K562 (cell line): Measurements from ENCODE around the gene PRDM16. TPM values are rescaled to one million over a fixed set of nuclear protein-coding genes. Genes with fewer than 3 reads are reported as not detected.

ENCODE experiments used
- BCL6 ChIP-seq: fragments of 250-450 bp; sonication (Bioruptor Pico); IDR thresholded peaks from 2 replicates; pipeline ENCODE4 v1.4.0; 2020
- BHLHE40 ChIP-seq: IDR thresholded peaks from 2 replicates; pipeline ENCODE4 v1.6.1; 2011; ENCODE audit warnings: low read length, improper control_type of control experiment
- BRF1 ChIP-seq: IDR thresholded peaks from 3 replicates; pipeline ENCODE4 v1.6.1; 2011; ENCODE audit warnings: borderline replicate concordance, mild to moderate bottlenecking; ENCODE audit not compliant: insufficient read length; ENCODE audit errors: extremely low read depth
- CHAMP1 ChIP-seq: fragments of 450-650 bp; IDR thresholded peaks from 2 replicates; pipeline ENCODE4 v1.6.1; 2016; ENCODE audit warnings: mild to moderate bottlenecking
- CREB1 ChIP-seq, 2 experiments: sonication (generic) in 1 of 2; formaldehyde crosslinking in 1 of 2; IDR thresholded peaks; 2 replicates each; pipeline versions ENCODE4 v1.6.1 to v1.8.0; 2012 to 2022; ENCODE audit warnings: inconsistent platforms in 1 of 2, mild to moderate bottlenecking in 1 of 2, missing genetic modification reagents in 1 of 2, moderate library complexity in 1 of 2
- CTBP1 ChIP-seq: fragments of 450-650 bp; IDR thresholded peaks from 2 replicates; pipeline ENCODE4 v1.6.1; 2016; ENCODE audit warnings: borderline replicate concordance
- EWSR1 ChIP-seq: fragments of 450-650 bp; IDR thresholded peaks from 2 replicates; pipeline ENCODE4 v1.6.1; 2018; ENCODE audit warnings: borderline replicate concordance, mild to moderate bottlenecking, low read depth, moderate library complexity; ENCODE audit not compliant: partially characterized antibody
- FOXP4 ChIP-seq: sonication (generic); formaldehyde crosslinking; IDR thresholded peaks from 2 replicates; pipeline ENCODE4 v1.8.0; 2022; ENCODE audit warnings: mild to moderate bottlenecking, missing genetic modification reagents, borderline replicate concordance
- GABPB1 ChIP-seq: sonication (generic); formaldehyde crosslinking; IDR thresholded peaks from 2 replicates; pipeline ENCODE4 v1.8.0; 2022; ENCODE audit warnings: mild to moderate bottlenecking, missing genetic modification reagents
- JUND ChIP-seq, 2 experiments: IDR thresholded peaks; 2 replicates in 1 of 2; 3 replicates in 1 of 2; pipeline ENCODE4 v1.6.1; 2011; ENCODE audit warnings: borderline replicate concordance in 2 of 2, low read depth in 2 of 2, low read length in 2 of 2, improper control_type of control experiment in 1 of 2, missing biosample characterization in 1 of 2, missing genetic modification characterization in 1 of 2, missing genetic modification reagents in 1 of 2
- RAD51 ChIP-seq: fragments of 450-650 bp; IDR thresholded peaks from 2 replicates; pipeline ENCODE4 v1.7.1; 2016; ENCODE audit warnings: low read depth, mild to moderate bottlenecking, borderline replicate concordance
- RFX7 ChIP-seq: fragments of 250-450 bp; sonication (Bioruptor Pico); IDR thresholded peaks from 2 replicates; pipeline ENCODE4 v1.5.1; 2021; ENCODE audit warnings: mild to moderate bottlenecking
- SAP30 ChIP-seq: fragments of 200-600 bp; sonication (generic); IDR thresholded peaks from 2 replicates; pipeline ENCODE4 v1.6.1; 2012; ENCODE audit warnings: borderline replicate concordance, low read depth, mild to moderate bottlenecking, moderate library complexity, low read length, control low read depth, inconsistent platforms; ENCODE audit not compliant: insufficient read depth, poor library complexity, severe bottlenecking
- SMARCE1 ChIP-seq: fragments of 450-650 bp; IDR thresholded peaks from 2 replicates; pipeline ENCODE4 v1.7.1; 2016; ENCODE audit warnings: mild to moderate bottlenecking
- STAT5A ChIP-seq: IDR thresholded peaks from 2 replicates; pipeline ENCODE4 v1.6.1; 2012; ENCODE audit warnings: low read length, inconsistent platforms, borderline replicate concordance
- YY1 ChIP-seq, 3 experiments: IDR thresholded peaks; 2 replicates each; pipeline ENCODE4 v1.6.1; 2011; ENCODE audit warnings: low read length in 2 of 3, mild to moderate bottlenecking in 2 of 3, moderate library complexity in 2 of 3, borderline replicate concordance in 1 of 3, control low read depth in 1 of 3, low read depth in 1 of 3; ENCODE audit not compliant: insufficient read depth in 3 of 3, insufficient replicate concordance in 2 of 3, control insufficient read depth in 1 of 3, insufficient read length in 1 of 3; ENCODE audit errors: extremely low read depth in 1 of 3
- ZBTB43 ChIP-seq: sonication (generic); formaldehyde crosslinking; IDR thresholded peaks from 2 replicates; pipeline ENCODE4 v1.8.0; 2023; ENCODE audit warnings: mild to moderate bottlenecking, missing genetic modification reagents
- ZNF551 ChIP-seq: fragments of 250-450 bp; sonication (Bioruptor Pico); IDR thresholded peaks from 2 replicates; pipeline ENCODE4 v1.5.0; 2021; ENCODE audit warnings: mild to moderate bottlenecking, moderate library complexity
- ZNF589 ChIP-seq: fragments of 200-800 bp; sonication (Bioruptor generic); IDR thresholded peaks from 2 replicates; pipeline ENCODE4 v1.6.1; 2016; ENCODE audit warnings: low read depth, missing genetic modification characterization, missing compliant biosample characterization
- ZNF830 ChIP-seq: fragments of 250-450 bp; sonication (Bioruptor Pico); IDR thresholded peaks from 2 replicates; pipeline ENCODE4 v1.5.0; 2021; ENCODE audit warnings: mild to moderate bottlenecking
- polyA plus RNA-seq, 8 experiments: library from polyadenylated mRNA; depleted of rRNA in 4 of 8; stranded (reverse) in 5 of 8; unstranded in 3 of 8; fragments of >200 nt; fragmentation: Nextera tagmentation in 2 of 8; fragmentation: Illumina TruSeq in 1 of 8; extraction: Ambion mirVana in 2 of 8; extraction: Trizol in 1 of 8; gene quantifications; 2 replicates each; pipeline versions ENCODE4 v1.2.1 to v1.2.3, GENCODE V29; 2011 to 2014; ENCODE audit warnings: inconsistent platforms in 1 of 8, missing spikeins in 1 of 8
- total RNA-seq, 7 experiments: library from RNA; depleted of rRNA in 6 of 7; stranded (reverse); fragments of >200 nt in 6 of 7; fragmentation: Illumina TruSeq in 2 of 7; extraction: Trizol in 2 of 7; gene quantifications; 2 replicates each; pipeline versions ENCODE4 v1.2.1 to v1.2.3, GENCODE V29; 2011 to 2021; ENCODE audit warnings: low replicate concordance in 1 of 7

The PRDM16 gene
- total and polyA plus RNA-seq, 9 of the 15 experiments (the other 6 are each of a cell fraction or from before 2014, with no cell fraction given): 0.10 to 0.27 TPM; not detected in 7

GRCh38 chr1:3320246-3321152, 251.5 kb downstream of the PRDM16 start (continued):
- peak; percentile 62; the same call in 1 of the 2 replicates for TF ChIP-seq CTBP1
- TF ChIP-seq BRF1: no peak
- TF ChIP-seq RFX7: no peak
- TF ChIP-seq CHAMP1: no peak
- no peak for TF ChIP-seq ZNF551 (CRISPR knock-in tag)
- no peak for TF ChIP-seq ZBTB43 (CRISPR knock-in tag)
- no peak for TF ChIP-seq GABPB1 (CRISPR knock-in tag)
- no peak for TF ChIP-seq BCL6 (CRISPR knock-in tag)
- no peak for TF ChIP-seq EWSR1
- no peak for TF ChIP-seq CREB1 (IDR thresholded peaks at IDR 0.05)
- TF ChIP-seq CREB1 (CRISPR knock-in tag; IDR thresholded peaks at IDR 0.05): no peak
- no peak for TF ChIP-seq SMARCE1
- TF ChIP-seq ZNF830 (CRISPR knock-in tag): no peak
- no peak for TF ChIP-seq SAP30
- TF ChIP-seq STAT5A: no peak
- no peak for TF ChIP-seq FOXP4 (CRISPR knock-in tag)
- no peak for TF ChIP-seq YY1 (IDR thresholded peaks at IDR 0.05; ENCODE audit: borderline replicate concordance in 1 of 3, control insufficient read depth in 1 of 3, extremely low read depth in 1 of 3, insufficient read depth in 3 of 3, insufficient read length in 1 of 3, insufficient replicate concordance in 2 of 3, low read depth in 1 of 3, low read length in 2 of 3)
- peak; percentile 54 for TF ChIP-seq JUND (IDR thresholded peaks at IDR 0.05; ENCODE audit: borderline replicate concordance, low read depth, low read length)
- no peak; the same call in 2 of the 3 replicates for TF ChIP-seq JUND (tag; IDR thresholded peaks at IDR 0.05; ENCODE audit: borderline replicate concordance, low read depth, low read length)
- no peak for TF ChIP-seq ZNF589 (CRISPR knock-in tag)
- TF ChIP-seq RAD51: no peak
- TF ChIP-seq BHLHE40: no peak
